Hepatic stellate cell (primary cell): Measurements from ENCODE around the gene STEAP1.

Experiments used
- DNase-seq: peaks from one replicate; pipeline ENCODE4 v3.0.0; 2011; ENCODE audit warnings: low spot score

The STEAP1 gene

GRCh38 chr7:90211391-90212148, 57.3 kb downstream of the STEAP1 start, which contains the start of gene STEAP2:
TSS of gene STEAP2 (plus strand) at chr7:90211740. CDS start at chr7:90225083, 13,343 bp downstream.
- DNase-seq: peak; percentile 78

DNA sequence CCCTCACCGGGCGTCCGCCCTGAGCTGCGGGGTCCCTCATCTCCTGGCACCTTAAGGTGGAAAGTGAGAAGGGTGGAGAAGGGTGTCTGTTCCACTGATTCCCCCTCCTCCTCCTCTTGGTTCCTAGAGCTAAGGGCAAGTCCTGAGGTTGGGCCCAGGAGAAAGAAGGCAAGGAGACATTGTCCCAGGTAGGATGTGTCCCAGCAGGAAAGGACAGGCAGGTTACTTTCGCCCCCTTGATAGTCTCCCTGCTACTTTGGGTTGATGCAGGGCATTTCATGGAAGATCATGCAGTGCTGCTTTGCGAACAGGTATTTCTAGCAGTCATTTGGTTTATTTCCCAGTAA, 57.9 kb downstream of the STEAP1 start:
- DNase-seq: peak; percentile 3

DNA sequence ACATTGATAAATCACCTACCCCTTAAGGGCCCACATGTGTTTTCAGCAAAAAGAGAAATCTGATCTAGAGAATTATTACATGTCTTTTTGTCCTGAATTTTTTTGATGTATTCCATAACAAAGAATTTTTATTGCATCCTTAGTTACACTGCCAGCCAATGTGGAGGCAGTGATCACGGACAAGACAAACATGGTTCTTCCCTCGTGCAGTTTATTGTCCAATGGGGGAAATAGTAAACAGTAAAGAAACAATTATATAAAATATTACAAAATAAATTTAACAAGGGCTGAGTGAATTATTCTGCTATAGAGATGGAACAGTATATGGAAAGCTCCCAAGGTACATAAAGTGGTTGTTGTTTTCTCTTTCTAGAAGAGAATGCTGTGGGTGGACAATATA, 59.3 kb downstream of the STEAP1 start:
- DNase-seq: no peak
